GM23338 (cell line): ENCODE results near the gene SRPK2. TPM values are rescaled to one million over a fixed set of nuclear protein-coding genes. Genes with fewer than 3 reads are reported as not detected.
A peak's percentile ranks its signal among the peaks of the same experiment; 100 is the strongest.

ENCODE experiments used
- ATAC-seq: fragments of 200-7000 bp; cut with Tn5 transposase; 3 replicates; pipeline ENCODE4 v1.9.1; 2020
- DNase-seq: peaks from one replicate; pipeline ENCODE4 v3.0.0-alpha.2; 2015; ENCODE audit warnings: low spot score
- H2AFZ ChIP-seq: fragments of 200-600 bp; sonication (generic); 2 replicates; pipeline ENCODE4 v1.8.0; 2016; ENCODE audit warnings: antibody characterized with exemption, mild to moderate bottlenecking, moderate library complexity
- H3F3A ChIP-seq: fragments of 200-600 bp; sonication (generic); replicated peaks from 2 replicates; pipeline ENCODE4 v1.8.0; 2017; ENCODE audit warnings: antibody characterized with exemption, mixed run types, low read depth
- H3K27ac ChIP-seq: fragments of 200-600 bp; sonication (generic); 2 replicates; pipeline ENCODE4 v1.6.1; 2016; ENCODE audit warnings: low read depth
- H3K27me3 ChIP-seq: fragments of 200-600 bp; sonication (generic); 2 replicates; pipeline ENCODE4 v1.8.0; 2016; ENCODE audit warnings: mild to moderate bottlenecking, mixed run types, moderate library complexity; ENCODE audit not compliant: insufficient read depth
- H3K36me3 ChIP-seq: fragments of 200-600 bp; sonication (generic); 2 replicates; pipeline ENCODE4 v1.8.0; 2016; ENCODE audit warnings: mild to moderate bottlenecking; ENCODE audit not compliant: insufficient read depth
- H3K4me1 ChIP-seq: fragments of 200-600 bp; sonication (generic); 2 replicates; pipeline ENCODE4 v1.8.0; 2016; ENCODE audit warnings: mild to moderate bottlenecking, moderate library complexity; ENCODE audit not compliant: insufficient read depth
- H3K4me2 ChIP-seq: fragments of 200-600 bp; sonication (generic); 2 replicates; pipeline ENCODE4 v1.7.1; 2017; ENCODE audit warnings: mixed run types
- H3K4me3 ChIP-seq: fragments of 200-600 bp; sonication (generic); 2 replicates; pipeline ENCODE4 v1.6.1; 2016; ENCODE audit warnings: mixed run types
- H3K79me2 ChIP-seq: fragments of 200-600 bp; sonication (generic); replicated peaks from 2 replicates; pipeline ENCODE4 v1.8.0; 2017; ENCODE audit warnings: mild to moderate bottlenecking; ENCODE audit not compliant: insufficient read depth
- H3K9me2 ChIP-seq: fragments of 200-600 bp; sonication (generic); 2 replicates; pipeline ENCODE4 v1.8.0; 2017; ENCODE audit not compliant: insufficient read depth
- H4K20me1 ChIP-seq: fragments of 200-600 bp; sonication (generic); replicated peaks from 2 replicates; pipeline ENCODE4 v1.8.0; 2017; ENCODE audit warnings: mild to moderate bottlenecking; ENCODE audit not compliant: insufficient read depth
- H3K27ac Mint-ChIP-seq: 2 replicates; pipeline ENCODE4 v1.8.0; 2020; ENCODE audit warnings: inconsistent platforms, mild to moderate bottlenecking, moderate library complexity, mixed read lengths
- H3K27me3 Mint-ChIP-seq: 3 replicates; pipeline ENCODE4 v1.8.0; 2022; ENCODE audit warnings: low read depth, mild to moderate bottlenecking, moderate library complexity, mixed read lengths, inconsistent platforms; ENCODE audit not compliant: insufficient read depth, poor library complexity
- H3K36me3 Mint-ChIP-seq: 3 replicates; pipeline ENCODE4 v1.8.0; 2021; ENCODE audit warnings: low read depth, mild to moderate bottlenecking, inconsistent platforms, moderate library complexity, mixed read lengths
- H3K4me1 Mint-ChIP-seq: 3 replicates; pipeline ENCODE4 v1.8.0; 2020; ENCODE audit warnings: mild to moderate bottlenecking, inconsistent platforms, mixed read lengths
- H3K4me3 Mint-ChIP-seq: 3 replicates; pipeline ENCODE4 v1.8.0; 2021; ENCODE audit warnings: moderate library complexity, mild to moderate bottlenecking, inconsistent platforms, mixed read lengths
- H3K9me3 Mint-ChIP-seq: 3 replicates; pipeline ENCODE4 v1.8.0; 2020; ENCODE audit warnings: moderate library complexity, mild to moderate bottlenecking, inconsistent platforms, mixed read lengths
- CREB1 ChIP-seq: fragments of 250-450 bp; sonication (Bioruptor Pico); IDR thresholded peaks from 2 replicates; pipeline ENCODE4 v1.5.0; 2020; ENCODE audit warnings: low read depth, mild to moderate bottlenecking, moderate library complexity
- ETS1 ChIP-seq: IDR thresholded peaks from 2 replicates; pipeline ENCODE4 v1.6.1; 2016; ENCODE audit warnings: antibody characterized with exemption
- EZH2 ChIP-seq: fragments of 200-600 bp; sonication (generic); IDR thresholded peaks from one replicate; pipeline ENCODE4 v1.8.0; 2017; ENCODE audit warnings: antibody characterized with exemption, mild to moderate bottlenecking, low read depth; ENCODE audit not compliant: unreplicated experiment
- EZH2phosphoT487 ChIP-seq: fragments of 200-600 bp; sonication (generic); IDR thresholded peaks from one replicate; pipeline ENCODE4 v1.8.1; 2018; ENCODE audit warnings: antibody characterized with exemption; ENCODE audit not compliant: unreplicated experiment
- JUNB ChIP-seq: IDR thresholded peaks from one replicate; pipeline ENCODE4 v1.6.1; 2016; ENCODE audit warnings: antibody characterized with exemption; ENCODE audit not compliant: unreplicated experiment
- NANOG ChIP-seq: IDR thresholded peaks from 2 replicates; pipeline ENCODE4 v1.6.1; 2016; ENCODE audit warnings: antibody characterized with exemption, borderline replicate concordance
- POLR2AphosphoS5 ChIP-seq: IDR thresholded peaks from 2 replicates; pipeline ENCODE4 v1.6.1; 2016; ENCODE audit warnings: antibody characterized with exemption, low read depth
- REST ChIP-seq: IDR thresholded peaks from one replicate; pipeline ENCODE4 v1.6.1; 2018; ENCODE audit warnings: antibody characterized with exemption; ENCODE audit not compliant: unreplicated experiment
- STAT1 ChIP-seq: IDR thresholded peaks from one replicate; pipeline ENCODE4 v1.6.1; 2016; ENCODE audit warnings: antibody characterized with exemption; ENCODE audit not compliant: unreplicated experiment
- ZNF114 ChIP-seq: fragments of 250-450 bp; sonication (Bioruptor Pico); IDR thresholded peaks from 2 replicates; pipeline ENCODE4 v1.5.0; 2020; ENCODE audit warnings: mild to moderate bottlenecking, moderate library complexity
- ZNF331 ChIP-seq: fragments of 250-450 bp; sonication (Bioruptor Pico); IDR thresholded peaks from 2 replicates; pipeline ENCODE4 v1.5.0; 2020; ENCODE audit warnings: low read depth, mild to moderate bottlenecking, moderate library complexity
- ZNF462 ChIP-seq: fragments of 250-450 bp; sonication (Bioruptor Pico); IDR thresholded peaks from 2 replicates; pipeline ENCODE4 v1.5.0; 2020; ENCODE audit warnings: mild to moderate bottlenecking, moderate library complexity
- polyA plus RNA-seq: library from polyadenylated mRNA; unstranded; fragments of >200 nt; fragmentation: Nextera tagmentation; extraction: Ambion mirVana; gene quantifications from 2 replicates; pipeline ENCODE4 v1.2.1, GENCODE V29; 2016
- total RNA-seq: library from RNA; depleted of rRNA; stranded (reverse); fragments of >200 nt; shearing (Covaris generic); gene quantifications from 2 replicates; pipeline ENCODE4 v1.2.3, GENCODE V29; 2014

SRPK2 gene
- total and polyA plus RNA-seq, 2 experiments from 2014 or later: 66.3 to 91.5 TPM

- Mint-ChIP-seq H3K4me3 (no peak overlapping the region), H3K36me3 (no peaks in the 10 kb centered on the region; the same call in 2 of the 3 replicates), H3K9me3 (no peaks in the 10 kb centered on the region), H3K27me3 (peaks cover 4% of the 10 kb centered on the region), H3K27ac (no peak overlapping the region), H3K4me1 (peaks cover 10% of the 10 kb centered on the region)
- Histone ChIP-seq H3K36me3 (no peaks in the 10 kb centered on the region), H4K20me1 (peaks cover 7% of the 10 kb centered on the region), H3K4me1 (no peaks in the 10 kb centered on the region), H3F3A (no peaks in the 10 kb centered on the region), H3K4me2 (no peak overlapping the region), H3K27me3 (no peaks in the 10 kb centered on the region), H3K4me3 (no peak overlapping the region), H2AFZ (no peak overlapping the region), H3K27ac (no peak overlapping the region), H3K79me2 (peaks cover 20% of the 10 kb centered on the region), H3K9me2 (no peaks in the 10 kb centered on the region)
- DNase-seq: no peak
- no peak for TF ChIP-seq EZH2
- ATAC-seq: no peak
Observed at GRCh38 chr7:105199386-105199785, 189.3 kb downstream of the SRPK2 start.

- no peaks in the 10 kb centered on the region for H3K36me3 ChIP-seq
- H3K27ac ChIP-seq: 0 out of 2 replicates have a peak overlapping the region, but pooled peaks have one; percentile 19
- no peaks in the 10 kb centered on the region; the same call in 2 of the 3 replicates for H3K36me3 Mint-ChIP-seq
- H2AFZ ChIP-seq: no peak overlapping the region
- H3K27me3 ChIP-seq: no peaks in the 10 kb centered on the region
- H3K9me3 Mint-ChIP-seq: no peaks in the 10 kb centered on the region
- peaks cover 6% of the 10 kb centered on the region for H3K4me1 Mint-ChIP-seq
- peaks cover 20% of the 10 kb centered on the region for H3K79me2 ChIP-seq
- no peak overlapping the region for H3K4me3 Mint-ChIP-seq
- H3K4me1 ChIP-seq: no peaks in the 10 kb centered on the region
- ATAC-seq: no peak
- no peak overlapping the region for H3K4me3 ChIP-seq
- H3K9me2 ChIP-seq: no peaks in the 10 kb centered on the region
- no peaks in the 10 kb centered on the region for H3F3A ChIP-seq
- peaks cover 3% of the 10 kb centered on the region for H3K27me3 Mint-ChIP-seq
- DNase-seq: no peak
- no peak overlapping the region for H3K27ac Mint-ChIP-seq
- peaks cover 7% of the 10 kb centered on the region for H4K20me1 ChIP-seq
- no peak overlapping the region for H3K4me2 ChIP-seq
- TF ChIP-seq REST (no peak), JUNB (no peak), EZH2 (no peak), ZNF331 (CRISPR knock-in tag) (no peak), POLR2AphosphoS5 (no peak), NANOG (no peak), STAT1 (no peak), CREB1 (no peak), ETS1 (no peak), ZNF114 (CRISPR knock-in tag) (no peak), EZH2phosphoT487 (no peak), ZNF462 (no peak)
Observed at GRCh38 chr7:105198223-105198622, 190.5 kb downstream of the SRPK2 start.
